ENCODE measurements around the gene BBS9.

- no peak for TF ChIP-seq CTCF (IDR thresholded peaks at IDR 0.05; ENCODE audit: insufficient read depth, low read length, poor library complexity, severe bottlenecking)
- TF ChIP-seq EZH2phosphoT487 (conservative IDR thresholded peaks at IDR 0.05; ENCODE audit: low read length), result no peak
Observed at GRCh38 chr7:33503014-33503413, 373.6 kb downstream of the BBS9 start.

All from SU-DHL-6 (cell line).